Measurements from ENCODE around the gene PIGQ.
A peak's percentile ranks its signal among the peaks of the same experiment; 100 is the strongest.

PIGQ gene

GRCh38 chr16:572865-573650 lies 3.3 kb downstream of the PIGQ start:
- DNase-seq = no peak

- DNase-seq = no peak
Measured at GRCh38 chr16:574021-574760, 4.4 kb downstream of the PIGQ start.

GRCh38 chr16:575354-576196 lies 5.8 kb downstream of the PIGQ start:
- no peak for DNase-seq

GRCh38 chr16:576197-576822 lies 6.5 kb downstream of the PIGQ start:
- peak; percentile 29 for DNase-seq

- DNase-seq = peak; percentile 16
Measured at GRCh38 chr16:576823-577201, 7.0 kb downstream of the PIGQ start.

GRCh38 chr16:577796-578195 lies 8.0 kb downstream of the PIGQ start:
- no peak for DNase-seq

- DNase-seq = no peak
Measured at GRCh38 chr16:578232-578869, 8.6 kb downstream of the PIGQ start.

- DNase-seq = peak; percentile 94
Measured at GRCh38 chr16:578870-579405, 9.2 kb downstream of the PIGQ start.

GRCh38 chr16:580141-580945 lies 10.6 kb downstream of the PIGQ start:
- DNase-seq = no peak

- no peak for DNase-seq
Measured at GRCh38 chr16:580946-581498, 11.3 kb downstream of the PIGQ start.

- DNase-seq = no peak
Measured at GRCh38 chr16:582218-582613, 12.4 kb downstream of the PIGQ start.

GRCh38 chr16:582614-583331 lies 13.0 kb downstream of the PIGQ start:
- DNase-seq = no peak

- no peak for DNase-seq
Measured at GRCh38 chr16:583470-583814, 13.7 kb downstream of the PIGQ start.

GRCh38 chr16:583815-584591 lies 14.2 kb downstream of the PIGQ start:
- DNase-seq = no peak

- no peak for DNase-seq
Measured at GRCh38 chr16:585351-585750, 15.6 kb downstream of the PIGQ start.

- DNase-seq = no peak
Measured at GRCh38 chr16:586047-586644, 16.4 kb downstream of the PIGQ start.

- peak; percentile 6 for DNase-seq
Measured at GRCh38 chr16:586645-587590, 17.1 kb downstream of the PIGQ start.

GRCh38 chr16:588639-588888 lies 18.8 kb downstream of the PIGQ start:
- DNase-seq = peak; percentile 72

Data from OCI-M1 (cell line).